CD4-positive, alpha-beta T cell (primary cell): Measurements from ENCODE around the gene NDFIP2. TPM values are rescaled to one million over a fixed set of nuclear protein-coding genes. Genes with fewer than 3 reads are reported as not detected.

ENCODE experiments used
- ATAC-seq: fragments of 200-7000 bp; cut with Tn5 transposase; one replicate; pipeline ENCODE4 v1.10.0; 2022; ENCODE audit warnings: mild to moderate bottlenecking; ENCODE audit not compliant: poor library complexity
- CTCF ChIA-PET: fragments of 350-600 bp; sonication (Branson Sonifier 250); formaldehyde crosslinking; loops from one replicate; lab custom pipeline; 2021; ENCODE audit warnings: antibody characterized with exemption, inconsistent platforms; lab: Charles Lee
- POLR2A ChIA-PET: fragments of 350-600 bp; sonication (Branson Sonifier 250); formaldehyde crosslinking; loops from one replicate; lab custom pipeline; 2021; ENCODE audit warnings: antibody characterized with exemption, inconsistent platforms; lab: Charles Lee
- DNase-seq, 14 experiments: peaks; one replicate each; pipeline ENCODE4 v3.0.0-alpha.2; 2013 to 2020; ENCODE audit warnings: mixed read lengths in 2 of 14
- H3K27ac ChIP-seq, 2 donors: one replicate each; pipeline versions ENCODE4 v1.5.1 to v1.7.0; 2013; ENCODE audit warnings: low read length in 2 of 2, low read depth in 1 of 2, mild to moderate bottlenecking in 1 of 2
- H3K27me3 ChIP-seq, 2 experiments: 1 replicate in 1 of 2; 2 replicates in 1 of 2; pipeline versions ENCODE4 v1.6.1 to v1.7.0; 2013; ENCODE audit warnings: low read length in 2 of 2, control low read depth in 1 of 2, mild to moderate bottlenecking in 1 of 2, moderate library complexity in 1 of 2; ENCODE audit not compliant: insufficient read depth in 2 of 2, control insufficient read depth in 1 of 2
- H3K36me3 ChIP-seq: one replicate; pipeline ENCODE4 v1.6.1; 2013; ENCODE audit warnings: low read length, control low read depth; ENCODE audit not compliant: insufficient read depth
- H3K4me1 ChIP-seq: one replicate; pipeline ENCODE4 v1.6.1; 2013; ENCODE audit warnings: low read length, control low read depth; ENCODE audit not compliant: insufficient read depth
- H3K4me3 ChIP-seq: one replicate; pipeline ENCODE4 v1.5.1; 2013; ENCODE audit warnings: mild to moderate bottlenecking, low read length, moderate library complexity
- H3K9me3 ChIP-seq, 2 experiments: 1 replicate in 1 of 2; 2 replicates in 1 of 2; pipeline versions ENCODE4 v1.6.1 to v1.7.0; 2013; ENCODE audit warnings: low read length in 2 of 2, mild to moderate bottlenecking in 2 of 2, control low read depth in 1 of 2, moderate library complexity in 1 of 2; ENCODE audit not compliant: control insufficient read depth in 1 of 2, insufficient read depth in 1 of 2
- H3K27ac Mint-ChIP-seq: one replicate; pipeline ENCODE4 v1.8.0; 2020; ENCODE audit warnings: mixed read lengths
- H3K27me3 Mint-ChIP-seq: one replicate; pipeline ENCODE4 v1.8.0; 2021; ENCODE audit warnings: mixed read lengths
- H3K36me3 Mint-ChIP-seq: one replicate; pipeline ENCODE4 v1.8.0; 2021; ENCODE audit warnings: low read depth, mixed read lengths
- H3K4me1 Mint-ChIP-seq: one replicate; pipeline ENCODE4 v1.8.0; 2021; ENCODE audit warnings: low read depth, mixed read lengths
- H3K4me3 Mint-ChIP-seq: one replicate; pipeline ENCODE4 v1.8.0; 2020; ENCODE audit warnings: mild to moderate bottlenecking, mixed read lengths
- H3K9me3 Mint-ChIP-seq: one replicate; pipeline ENCODE4 v1.8.0; 2020; ENCODE audit warnings: mixed read lengths
- intact Hi-C, 2 experiments: fragments of 100-400 bp; cut with DNase I in 1 of 2; cut with micrococcal nuclease in 1 of 2; formaldehyde crosslinking; loops; one replicate each; pipeline versions ENCODE4 v1.15.1 to v1.9.0; 2023 to 2025; cut with DNase I, micrococcal nuclease
- total RNA-seq, 174 experiments: library from RNA in 2 of 174; stranded (reverse) in 2 of 174; gene quantifications; one replicate each; pipeline ENCODE4 v1.2.3 and lab custom pipeline; 2021 to 2026
- TF ChIP-seq, protein P1 (sequence below): fragments of 200-600 bp; IDR thresholded peaks from one replicate; pipeline ENCODE4 v1.8.0; 2022; ENCODE audit warnings: antibody characterized with exemption, mild to moderate bottlenecking

NDFIP2 gene
- total RNA-seq, 2 experiments from 2014 or later: 3.2 to 3.4 TPM

DNA sequence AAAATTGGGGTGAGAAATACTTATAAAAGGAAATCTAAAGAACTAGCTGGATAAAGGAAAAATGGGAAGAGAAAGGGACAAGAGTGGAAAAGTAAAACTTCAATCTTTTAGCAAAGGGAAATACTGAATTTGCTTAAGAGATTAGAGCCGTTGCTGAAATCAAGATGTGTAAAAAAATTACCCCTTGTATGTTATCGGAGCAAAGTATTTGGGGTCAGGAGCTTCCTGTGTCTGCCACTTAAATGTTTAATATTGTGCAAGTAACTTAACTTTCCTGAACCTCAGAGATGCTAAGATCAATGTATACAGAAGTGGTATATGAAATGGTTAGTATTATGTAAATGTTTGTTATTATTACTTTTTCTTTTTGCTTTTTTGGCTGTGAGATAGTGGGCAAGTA is 51.6 kb downstream of the NDFIP2 start:
- DNase-seq (no peak), ATAC-seq (no peak)
- intact Hi-C loops: loop anchor here in 1 of 2 experiments (10.0 kb wide), 1 partner anchor 868 kb away; no protein-coding TSS in a partner anchor
- ChIA-PET POLR2A (no interaction called here), CTCF (no interaction called here)
- Histone ChIP-seq H3K27me3 (no peaks in the 10 kb centered on the region), H3K4me1 (no peaks in the 10 kb centered on the region), H3K36me3 (no peaks in the 10 kb centered on the region), H3K27ac (no peak overlapping the region), H3K9me3 (no peaks in the 10 kb centered on the region), H3K4me3 (no peak overlapping the region)
- Mint-ChIP-seq H3K27ac (no peak overlapping the region), H3K4me1 (peaks cover 20% of the 10 kb centered on the region), H3K27me3 (no peaks in the 10 kb centered on the region), H3K36me3 (no peaks in the 10 kb centered on the region), H3K9me3 (no peaks in the 10 kb centered on the region), H3K4me3 (no peak overlapping the region)
- TF ChIP-seq, protein P1, sequence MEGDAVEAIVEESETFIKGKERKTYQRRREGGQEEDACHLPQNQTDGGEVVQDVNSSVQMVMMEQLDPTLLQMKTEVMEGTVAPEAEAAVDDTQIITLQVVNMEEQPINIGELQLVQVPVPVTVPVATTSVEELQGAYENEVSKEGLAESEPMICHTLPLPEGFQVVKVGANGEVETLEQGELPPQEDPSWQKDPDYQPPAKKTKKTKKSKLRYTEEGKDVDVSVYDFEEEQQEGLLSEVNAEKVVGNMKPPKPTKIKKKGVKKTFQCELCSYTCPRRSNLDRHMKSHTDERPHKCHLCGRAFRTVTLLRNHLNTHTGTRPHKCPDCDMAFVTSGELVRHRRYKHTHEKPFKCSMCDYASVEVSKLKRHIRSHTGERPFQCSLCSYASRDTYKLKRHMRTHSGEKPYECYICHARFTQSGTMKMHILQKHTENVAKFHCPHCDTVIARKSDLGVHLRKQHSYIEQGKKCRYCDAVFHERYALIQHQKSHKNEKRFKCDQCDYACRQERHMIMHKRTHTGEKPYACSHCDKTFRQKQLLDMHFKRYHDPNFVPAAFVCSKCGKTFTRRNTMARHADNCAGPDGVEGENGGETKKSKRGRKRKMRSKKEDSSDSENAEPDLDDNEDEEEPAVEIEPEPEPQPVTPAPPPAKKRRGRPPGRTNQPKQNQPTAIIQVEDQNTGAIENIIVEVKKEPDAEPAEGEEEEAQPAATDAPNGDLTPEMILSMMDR: no peak

DNA sequence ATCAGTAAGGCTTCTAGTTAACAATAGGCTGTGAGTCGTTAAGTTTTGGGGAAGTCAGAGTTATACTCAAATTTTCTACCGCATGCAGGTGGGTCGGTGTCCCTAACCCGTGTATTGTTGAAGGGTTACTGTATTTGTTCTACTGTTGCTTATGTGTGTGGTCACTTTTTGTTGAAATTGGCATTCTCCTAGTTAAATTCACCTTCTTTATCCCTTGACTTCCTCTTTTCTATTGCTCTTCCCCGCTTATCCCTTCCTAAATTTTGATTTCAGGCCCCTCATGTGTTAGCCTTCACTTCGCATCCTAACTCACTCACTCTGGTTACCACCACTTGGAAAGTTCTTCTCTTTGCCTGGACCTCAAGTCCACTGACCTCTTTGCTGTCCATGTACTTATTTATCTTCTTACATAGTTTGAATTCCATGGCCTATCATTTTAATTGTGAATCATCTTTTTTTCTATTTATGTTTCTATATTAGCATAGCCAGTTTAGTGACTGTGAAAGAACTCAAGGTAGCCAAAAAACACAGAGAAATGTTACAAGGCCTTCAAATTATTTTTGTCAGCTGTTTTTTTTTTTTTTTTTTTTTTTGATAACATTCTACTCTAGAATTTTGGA is 52.9 kb downstream of the NDFIP2 start:
- ATAC-seq: no peak
- no peak for DNase-seq
- Histone ChIP-seq H3K27me3 (no peaks in the 10 kb centered on the region), H3K4me1 (no peaks in the 10 kb centered on the region), H3K9me3 (no peaks in the 10 kb centered on the region), H3K27ac (no peak overlapping the region), H3K4me3 (no peak overlapping the region), H3K36me3 (no peaks in the 10 kb centered on the region)
- POLR2A ChIA-PET: no interaction called here
- Mint-ChIP-seq H3K36me3 (no peaks in the 10 kb centered on the region), H3K4me1 (peaks cover 20% of the 10 kb centered on the region), H3K9me3 (no peaks in the 10 kb centered on the region), H3K4me3 (no peak overlapping the region), H3K27me3 (no peaks in the 10 kb centered on the region), H3K27ac (no peak overlapping the region)
- CTCF ChIA-PET: interaction anchor here (1.1 kb wide), 1 partner anchor 110 kb away, joined by 4 read pairs; no protein-coding TSS in a partner anchor
- intact Hi-C loops: loop anchor here in 1 of 2 experiments (10.0 kb wide), 1 partner anchor 869 kb away; no protein-coding TSS in a partner anchor
- TF ChIP-seq, protein P1: no peak

DNA sequence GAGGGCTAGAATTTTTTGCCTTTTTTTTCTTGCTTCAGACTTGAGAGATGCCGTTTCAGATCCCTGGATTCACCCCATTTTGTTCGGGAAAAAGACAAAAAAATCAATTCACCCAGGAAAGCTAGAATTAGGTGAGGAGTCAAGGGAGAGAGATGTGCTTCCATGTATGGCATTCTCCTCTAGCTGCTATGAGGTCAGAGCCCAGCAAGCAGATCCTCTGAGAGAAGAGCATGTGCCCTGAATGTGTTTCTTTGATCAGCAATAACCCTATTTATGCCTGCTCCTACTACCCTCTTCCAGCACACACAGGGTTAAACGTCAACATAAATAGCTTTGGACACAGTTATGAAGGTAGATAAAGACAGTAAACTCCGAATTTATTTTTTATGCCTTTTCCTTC is 53.6 kb downstream of the NDFIP2 start:
- DNase-seq (no peak), ATAC-seq (no peak)
- TF ChIP-seq, protein P1: no peak
- Histone ChIP-seq H3K9me3 (no peaks in the 10 kb centered on the region), H3K4me1 (no peaks in the 10 kb centered on the region), H3K27me3 (no peaks in the 10 kb centered on the region), H3K4me3 (no peak overlapping the region), H3K27ac (no peak overlapping the region), H3K36me3 (no peaks in the 10 kb centered on the region)
- no peaks in the 10 kb centered on the region for H3K36me3 Mint-ChIP-seq
- no peaks in the 10 kb centered on the region for H3K27me3 Mint-ChIP-seq
- intact Hi-C loops: loop anchor here in 1 of 2 experiments (10.0 kb wide), 1 partner anchor 870 kb away; no protein-coding TSS in a partner anchor
- no peaks in the 10 kb centered on the region for H3K9me3 Mint-ChIP-seq
- H3K4me1 Mint-ChIP-seq: peaks cover 20% of the 10 kb centered on the region
- H3K4me3 Mint-ChIP-seq: no peak overlapping the region
- no peak overlapping the region for H3K27ac Mint-ChIP-seq
- ChIA-PET CTCF (interaction anchor here (0.9 to 1.4 kb wide), 3 partner anchors 10 to 110 kb away, joined by 3 to 4 read pairs (median 4); no protein-coding TSS in a partner anchor), POLR2A (no interaction called here)
